ENCODE measurements around the gene C6orf118.

The C6orf118 gene

DNA sequence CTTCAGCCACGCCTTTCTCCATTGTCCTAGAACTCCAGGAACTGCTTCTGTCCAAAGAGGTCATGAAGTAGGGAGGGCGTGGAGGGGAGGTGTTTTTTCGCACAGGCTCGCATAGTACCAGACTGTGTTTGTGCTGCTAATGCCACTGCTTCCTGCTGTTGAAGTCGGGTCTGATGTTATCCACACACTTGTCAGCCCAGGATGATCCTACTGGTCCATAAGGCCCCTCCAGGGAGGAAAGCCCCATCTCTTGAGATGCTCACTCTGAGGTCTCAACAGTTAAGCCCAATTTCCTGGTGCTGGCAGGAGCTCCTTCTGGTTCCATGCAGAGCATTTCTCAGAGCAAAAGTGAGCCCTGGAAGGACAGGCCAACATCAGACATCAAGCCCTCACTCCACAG, 65.6 kb downstream of the C6orf118 start:
- no peak for DNase-seq

- no peak for DNase-seq
Observed at GRCh38 chr6:165236326-165236725, 73.1 kb downstream of the C6orf118 start.

DNA sequence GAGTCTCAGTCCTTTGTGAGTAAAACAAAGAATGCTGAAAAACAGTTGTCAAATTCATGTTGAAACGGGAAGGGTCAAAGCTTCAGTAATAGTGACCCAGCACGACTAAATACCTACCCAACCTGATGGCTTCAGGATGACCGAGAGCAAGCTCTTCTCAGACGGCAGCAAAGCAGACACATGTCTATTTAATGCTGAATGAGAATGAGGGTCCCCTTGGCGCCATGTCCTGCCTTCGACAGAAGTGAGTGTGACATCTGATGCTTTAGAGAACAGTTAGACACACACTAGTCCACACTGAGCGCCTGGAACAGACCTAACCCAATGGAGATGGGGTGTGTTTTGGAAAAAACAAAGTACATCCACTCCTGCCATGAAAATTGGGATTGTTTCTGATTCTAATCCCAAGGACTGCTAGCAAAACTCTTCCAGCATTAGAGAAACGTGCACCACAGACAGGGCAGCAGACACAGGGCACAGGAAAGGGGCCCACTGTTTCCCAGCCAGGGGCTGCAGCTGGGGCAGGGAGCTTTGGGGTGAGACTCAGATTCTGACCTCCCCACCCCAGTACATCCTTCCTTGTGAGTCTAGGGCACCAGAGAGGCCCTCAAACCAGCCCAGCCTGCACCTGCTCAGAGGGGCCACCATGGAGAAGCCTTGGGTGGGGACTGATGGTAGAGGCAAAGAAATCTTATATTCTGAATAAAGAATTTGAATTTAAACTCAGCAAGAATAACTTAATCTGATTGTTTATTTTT, 76.5 kb downstream of the C6orf118 start:
- DNase-seq = no peak

GRCh38 chr6:165231581-165232561, 77.5 kb downstream of the C6orf118 start:
- no peak for DNase-seq

DNA sequence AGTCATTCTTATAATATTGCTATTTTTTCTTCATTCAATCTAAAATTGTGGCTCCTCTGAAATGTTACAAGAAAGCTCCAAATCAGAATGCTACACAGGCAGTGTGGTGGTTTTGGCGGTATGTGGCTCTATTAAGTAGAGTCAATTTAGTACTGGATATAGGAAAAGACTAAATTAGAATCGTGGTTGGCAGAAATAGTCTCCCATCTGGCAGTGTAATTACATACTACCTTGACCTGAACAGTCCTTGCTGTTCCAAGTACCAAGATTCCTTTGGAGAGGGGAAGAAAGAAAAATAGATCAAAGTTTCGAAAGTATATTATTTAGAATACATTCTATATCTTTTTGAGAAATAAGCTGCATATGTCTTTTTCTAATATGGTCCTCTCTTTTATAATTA, 78.2 kb downstream of the C6orf118 start:
- no peak for DNase-seq
